Measurements from ENCODE around the gene ANKRD55.

Gene ANKRD55

GRCh38 chr5:56172241-56172640 is 60.9 kb downstream of the ANKRD55 start:
- Histone ChIP-seq H3K9me3 (ENCODE audit: control insufficient read depth, low read length) (no peaks in the 10 kb centered on the region), H3K36me3 (ENCODE audit: control insufficient read depth, insufficient read depth, low read length) (no peaks in the 10 kb centered on the region), H3K27me3 (ENCODE audit: control insufficient read depth, insufficient read depth, low read length, poor library complexity, severe bottlenecking) (no peaks in the 10 kb centered on the region), H3K4me1 (ENCODE audit: control insufficient read depth, insufficient read depth, low read length) (no peaks in the 10 kb centered on the region), H3K4me3 (ENCODE audit: insufficient read depth, low read depth, low read length) (no peak overlapping the region), H3K27ac (ENCODE audit: insufficient read depth, low read depth, low read length, poor library complexity, severe bottlenecking) (no peak overlapping the region)
- 82 to 100% methylated on average over 1 of the region's 1 CpG for WGBS, 2 experiments

DNA sequence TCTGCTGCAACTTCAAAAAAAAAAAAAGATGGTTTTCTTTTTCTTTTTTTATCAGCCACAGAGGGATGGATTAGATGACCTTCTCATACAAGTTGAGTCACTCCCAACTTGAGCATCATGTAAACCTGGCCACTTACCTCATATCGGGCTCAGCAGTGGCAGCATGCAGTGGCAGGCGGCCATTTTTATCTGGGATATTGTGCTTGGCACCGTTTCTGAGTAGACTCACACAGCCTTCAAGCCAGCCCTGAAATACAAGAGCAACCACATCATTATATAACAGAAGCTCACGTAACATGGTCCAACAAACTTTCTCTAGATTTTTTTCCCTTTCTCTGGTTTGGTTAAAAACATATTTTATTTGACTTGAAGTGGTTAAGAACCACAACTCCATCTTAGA is 62.6 kb downstream of the ANKRD55 start:
- Histone ChIP-seq H3K27me3 (ENCODE audit: control insufficient read depth, insufficient read depth, low read length, poor library complexity, severe bottlenecking) (no peaks in the 10 kb centered on the region), H3K9me3 (ENCODE audit: control insufficient read depth, low read length) (no peaks in the 10 kb centered on the region), H3K36me3 (ENCODE audit: control insufficient read depth, insufficient read depth, low read length) (no peaks in the 10 kb centered on the region), H3K4me1 (ENCODE audit: control insufficient read depth, insufficient read depth, low read length) (no peaks in the 10 kb centered on the region), H3K27ac (ENCODE audit: insufficient read depth, low read depth, low read length, poor library complexity, severe bottlenecking) (no peak overlapping the region), H3K4me3 (ENCODE audit: insufficient read depth, low read depth, low read length) (no peak overlapping the region)
- 89 to 97% methylated on average over 4 of the region's 4 CpGs for WGBS, 2 experiments

DNA sequence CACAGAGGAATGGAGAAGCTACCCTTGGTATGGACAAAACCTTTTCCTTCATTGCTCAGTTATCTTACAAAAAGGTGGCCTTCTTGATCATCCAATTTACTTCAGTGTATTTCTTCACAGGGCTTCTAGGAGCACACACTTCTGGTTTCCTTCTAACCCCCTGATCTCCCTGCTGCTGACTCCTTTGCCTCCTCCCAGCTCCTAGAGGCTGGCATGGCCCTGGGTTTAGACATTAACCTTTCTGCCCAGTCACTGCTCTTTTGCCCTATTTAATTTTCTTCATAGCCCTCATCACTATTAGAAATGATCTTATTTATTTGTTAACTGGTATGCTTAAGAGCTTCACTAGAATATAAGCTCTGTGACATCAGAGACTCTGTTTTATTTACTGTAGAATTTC is 63.2 kb downstream of the ANKRD55 start:
- Histone ChIP-seq H3K36me3 (ENCODE audit: control insufficient read depth, insufficient read depth, low read length) (no peaks in the 10 kb centered on the region), H3K4me1 (ENCODE audit: control insufficient read depth, insufficient read depth, low read length) (no peaks in the 10 kb centered on the region), H3K27me3 (ENCODE audit: control insufficient read depth, insufficient read depth, low read length, poor library complexity, severe bottlenecking) (no peaks in the 10 kb centered on the region), H3K9me3 (ENCODE audit: control insufficient read depth, low read length) (no peaks in the 10 kb centered on the region), H3K27ac (ENCODE audit: insufficient read depth, low read depth, low read length, poor library complexity, severe bottlenecking) (no peak overlapping the region), H3K4me3 (ENCODE audit: insufficient read depth, low read depth, low read length) (no peak overlapping the region)

DNA sequence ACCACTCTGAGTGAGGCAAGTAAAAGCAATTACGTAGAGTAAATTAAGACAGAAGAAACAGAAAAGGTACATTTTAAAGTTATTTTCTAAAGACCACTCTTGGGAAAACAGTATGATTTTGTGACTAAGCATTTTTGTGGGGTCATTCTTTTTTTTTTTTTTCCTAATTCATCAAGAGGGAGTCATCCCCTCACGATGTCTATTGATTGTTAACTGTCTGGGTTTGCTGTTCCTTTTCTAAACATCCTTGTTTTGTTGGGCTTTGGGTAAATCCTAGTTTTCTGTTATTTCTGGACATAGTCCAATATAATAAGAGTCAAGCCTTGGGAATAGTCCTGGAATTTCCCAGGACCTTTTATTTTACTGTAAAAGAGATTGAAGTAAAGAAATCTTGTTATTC is 63.8 kb downstream of the ANKRD55 start:
- Histone ChIP-seq H3K9me3 (ENCODE audit: control insufficient read depth, low read length) (no peaks in the 10 kb centered on the region), H3K4me3 (ENCODE audit: insufficient read depth, low read depth, low read length) (no peak overlapping the region), H3K27ac (ENCODE audit: insufficient read depth, low read depth, low read length, poor library complexity, severe bottlenecking) (no peak overlapping the region), H3K36me3 (ENCODE audit: control insufficient read depth, insufficient read depth, low read length) (no peaks in the 10 kb centered on the region), H3K27me3 (ENCODE audit: control insufficient read depth, insufficient read depth, low read length, poor library complexity, severe bottlenecking) (no peaks in the 10 kb centered on the region), H3K4me1 (ENCODE audit: control insufficient read depth, insufficient read depth, low read length) (no peaks in the 10 kb centered on the region)
- 86 to 100% methylated on average over 2 of the region's 2 CpGs for WGBS, 2 experiments

- Histone ChIP-seq H3K9me3 (ENCODE audit: control insufficient read depth, low read length) (no peaks in the 10 kb centered on the region), H3K4me1 (ENCODE audit: control insufficient read depth, insufficient read depth, low read length) (no peaks in the 10 kb centered on the region), H3K27me3 (ENCODE audit: control insufficient read depth, insufficient read depth, low read length, poor library complexity, severe bottlenecking) (no peaks in the 10 kb centered on the region), H3K27ac (ENCODE audit: insufficient read depth, low read depth, low read length, poor library complexity, severe bottlenecking) (no peak overlapping the region), H3K36me3 (ENCODE audit: control insufficient read depth, insufficient read depth, low read length) (no peaks in the 10 kb centered on the region), H3K4me3 (ENCODE audit: insufficient read depth, low read depth, low read length) (no peak overlapping the region)
- 96 to 98% methylated on average over 6 to 8 of the region's 8 CpGs for WGBS, 2 experiments
Observed at GRCh38 chr5:56168066-56168478, 65.1 kb downstream of the ANKRD55 start.

GRCh38 chr5:56167519-56167918 is 65.6 kb downstream of the ANKRD55 start:
- H3K36me3 ChIP-seq (ENCODE audit: control insufficient read depth, insufficient read depth, low read length): no peaks in the 10 kb centered on the region
- WGBS, 2 experiments: 100% methylated on average over 2 of the region's 2 CpGs; no CpG with 5 or more reads in 1 of the 2 experiments
- H3K27me3 ChIP-seq (ENCODE audit: control insufficient read depth, insufficient read depth, low read length, poor library complexity, severe bottlenecking): no peaks in the 10 kb centered on the region
- H3K27ac ChIP-seq (ENCODE audit: insufficient read depth, low read depth, low read length, poor library complexity, severe bottlenecking): no peak overlapping the region
- no peak overlapping the region for H3K4me3 ChIP-seq (ENCODE audit: insufficient read depth, low read depth, low read length)
- no peaks in the 10 kb centered on the region for H3K4me1 ChIP-seq (ENCODE audit: control insufficient read depth, insufficient read depth, low read length)
- no peaks in the 10 kb centered on the region for H3K9me3 ChIP-seq (ENCODE audit: control insufficient read depth, low read length)

- Histone ChIP-seq H3K4me1 (ENCODE audit: control insufficient read depth, insufficient read depth, low read length) (no peaks in the 10 kb centered on the region), H3K36me3 (ENCODE audit: control insufficient read depth, insufficient read depth, low read length) (no peaks in the 10 kb centered on the region), H3K27ac (ENCODE audit: insufficient read depth, low read depth, low read length, poor library complexity, severe bottlenecking) (no peak overlapping the region), H3K27me3 (ENCODE audit: control insufficient read depth, insufficient read depth, low read length, poor library complexity, severe bottlenecking) (no peaks in the 10 kb centered on the region), H3K9me3 (ENCODE audit: control insufficient read depth, low read length) (no peaks in the 10 kb centered on the region), H3K4me3 (ENCODE audit: insufficient read depth, low read depth, low read length) (no peak overlapping the region)
- WGBS, 2 experiments: 95 to 100% methylated on average over 5 to 6 of the region's 6 CpGs
Observed at GRCh38 chr5:56166671-56167385, 66.3 kb downstream of the ANKRD55 start.

DNA sequence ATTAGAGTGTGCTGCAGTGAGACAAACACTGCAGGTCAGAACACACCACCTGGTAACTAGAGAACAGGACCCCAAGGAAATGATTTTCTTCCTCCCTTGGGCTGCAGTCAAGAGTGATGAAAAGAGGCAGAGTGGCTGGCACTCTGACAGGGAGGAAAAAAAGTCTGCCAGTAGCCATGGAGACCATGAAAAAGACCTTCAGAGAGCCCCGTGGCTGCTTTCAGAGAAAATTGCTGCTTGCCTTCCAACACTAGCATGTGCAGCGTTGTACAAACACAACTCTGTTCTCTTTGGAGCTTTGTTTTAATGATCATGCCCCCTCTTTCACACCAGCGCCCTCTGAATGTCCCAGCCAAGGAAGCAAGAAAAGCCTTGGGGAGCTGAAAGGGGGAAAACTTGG is 68.8 kb downstream of the ANKRD55 start:
- H3K9me3 ChIP-seq (ENCODE audit: control insufficient read depth, low read length): no peaks in the 10 kb centered on the region
- H3K27me3 ChIP-seq (ENCODE audit: control insufficient read depth, insufficient read depth, low read length, poor library complexity, severe bottlenecking): no peaks in the 10 kb centered on the region
- 65 to 66% methylated on average over 3 of the region's 3 CpGs for WGBS, 2 experiments
- no peaks in the 10 kb centered on the region for H3K36me3 ChIP-seq (ENCODE audit: control insufficient read depth, insufficient read depth, low read length)
- H3K4me1 ChIP-seq (ENCODE audit: control insufficient read depth, insufficient read depth, low read length): peaks cover 3% of the 10 kb centered on the region
- H3K27ac ChIP-seq (ENCODE audit: insufficient read depth, low read depth, low read length, poor library complexity, severe bottlenecking): no peak overlapping the region
- no peak overlapping the region for H3K4me3 ChIP-seq (ENCODE audit: insufficient read depth, low read depth, low read length)

DNA sequence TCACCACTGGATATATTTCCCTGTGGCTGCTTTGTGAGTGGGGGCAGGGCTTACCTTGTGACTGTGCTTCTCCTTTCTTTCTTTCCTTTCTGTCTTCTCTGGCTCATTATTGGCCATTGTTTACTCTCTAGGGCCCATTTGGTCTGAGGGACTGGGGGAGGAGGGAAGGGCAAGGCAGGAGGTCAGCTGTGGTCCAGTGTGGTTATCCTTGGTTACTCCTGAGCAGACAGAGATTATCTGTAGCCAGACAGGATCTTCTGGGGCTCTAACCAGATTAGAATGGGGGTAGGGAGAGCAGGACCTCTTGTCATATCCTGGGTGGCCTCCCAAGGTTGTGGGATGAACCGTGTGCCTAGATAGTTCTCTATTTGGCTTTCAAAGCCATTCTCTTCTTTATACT is 71.2 kb downstream of the ANKRD55 start:
- peaks cover 3% of the 10 kb centered on the region for H3K4me1 ChIP-seq (ENCODE audit: control insufficient read depth, insufficient read depth, low read length)
- no peaks in the 10 kb centered on the region for H3K36me3 ChIP-seq (ENCODE audit: control insufficient read depth, insufficient read depth, low read length)
- no peaks in the 10 kb centered on the region for H3K27me3 ChIP-seq (ENCODE audit: control insufficient read depth, insufficient read depth, low read length, poor library complexity, severe bottlenecking)
- H3K4me3 ChIP-seq (ENCODE audit: insufficient read depth, low read depth, low read length): no peak overlapping the region
- H3K9me3 ChIP-seq (ENCODE audit: control insufficient read depth, low read length): no peaks in the 10 kb centered on the region
- 76 to 85% methylated on average over 1 of the region's 1 CpG for WGBS, 2 experiments
- no peak overlapping the region for H3K27ac ChIP-seq (ENCODE audit: insufficient read depth, low read depth, low read length, poor library complexity, severe bottlenecking)

- no peak overlapping the region for H3K27ac ChIP-seq (ENCODE audit: insufficient read depth, low read depth, low read length, poor library complexity, severe bottlenecking)
Observed at GRCh38 chr5:56161439-56161823, 71.7 kb downstream of the ANKRD55 start.

More at GRCh38 chr5:56161439-56161823, 71.7 kb downstream of the ANKRD55 start:
- H3K27me3 ChIP-seq (ENCODE audit: control insufficient read depth, insufficient read depth, low read length, poor library complexity, severe bottlenecking): no peaks in the 10 kb centered on the region
- H3K36me3 ChIP-seq (ENCODE audit: control insufficient read depth, insufficient read depth, low read length): no peaks in the 10 kb centered on the region
- peaks cover 3% of the 10 kb centered on the region for H3K4me1 ChIP-seq (ENCODE audit: control insufficient read depth, insufficient read depth, low read length)
- WGBS, 2 experiments: 90 to 97% methylated on average over 3 of the region's 3 CpGs
- no peak overlapping the region for H3K4me3 ChIP-seq (ENCODE audit: insufficient read depth, low read depth, low read length)
- H3K9me3 ChIP-seq (ENCODE audit: control insufficient read depth, low read length): no peaks in the 10 kb centered on the region
